Trophoblast cell (in vitro differentiated cells and primary cell): ENCODE data around the gene SRPK2.
"Not testable (repeated sequence)": the region's sequence is repeated elsewhere in the genome, so short reads cannot be mapped to it uniquely, and the experiment has no call there.

Source experiments
- DNase-seq, 2 donors: peaks; one replicate each; pipeline ENCODE4 v3.0.0-alpha.2; 2016
- H2AFZ ChIP-seq: 2 replicates; pipeline ENCODE4 v1.6.1; 2013; ENCODE audit warnings: low read length, moderate library complexity, mild to moderate bottlenecking; ENCODE audit not compliant: insufficient read depth, poor library complexity
- H2AK5ac ChIP-seq: 2 replicates; pipeline ENCODE4 v1.6.1; 2013; ENCODE audit warnings: mild to moderate bottlenecking, low read length
- H2BK120ac ChIP-seq: 2 replicates; pipeline ENCODE4 v1.6.1; 2013; ENCODE audit warnings: low read length, mild to moderate bottlenecking, moderate library complexity; ENCODE audit not compliant: insufficient read depth, poor library complexity
- H2BK12ac ChIP-seq: 2 replicates; pipeline ENCODE4 v1.6.1; 2013; ENCODE audit warnings: mild to moderate bottlenecking, low read length, moderate library complexity
- H2BK5ac ChIP-seq: 2 replicates; pipeline ENCODE4 v1.6.1; 2013; ENCODE audit warnings: low read length, low read depth, moderate library complexity, mild to moderate bottlenecking; ENCODE audit not compliant: poor library complexity
- H3K14ac ChIP-seq: 2 replicates; pipeline ENCODE4 v1.6.1; 2013; ENCODE audit warnings: mild to moderate bottlenecking, low read length
- H3K18ac ChIP-seq: 2 replicates; pipeline ENCODE4 v1.6.1; 2013; ENCODE audit warnings: mild to moderate bottlenecking, low read length
- H3K23ac ChIP-seq: 2 replicates; pipeline ENCODE4 v1.6.1; 2013; ENCODE audit warnings: low read length
- H3K27ac ChIP-seq: 2 replicates; pipeline ENCODE4 v1.5.1; 2013; ENCODE audit warnings: low read depth, mild to moderate bottlenecking, inconsistent platforms, low read length, moderate library complexity
- H3K27me3 ChIP-seq: 2 replicates; pipeline ENCODE4 v1.6.1; 2013; ENCODE audit warnings: inconsistent platforms, mild to moderate bottlenecking, low read length, moderate library complexity; ENCODE audit not compliant: insufficient read depth
- H3K36me3 ChIP-seq, 2 experiments: 1 replicate in 1 of 2; 2 replicates in 1 of 2; pipeline ENCODE4 v1.6.1; 2013; ENCODE audit warnings: low read length in 2 of 2, mild to moderate bottlenecking in 2 of 2, moderate library complexity in 1 of 2; ENCODE audit not compliant: insufficient read depth in 2 of 2, control insufficient read depth in 1 of 2
- H3K4ac ChIP-seq: 2 replicates; pipeline ENCODE4 v1.6.1; 2013; ENCODE audit warnings: low read depth, mild to moderate bottlenecking, low read length, moderate library complexity
- H3K4me1 ChIP-seq, 2 experiments: 1 replicate in 1 of 2; 2 replicates in 1 of 2; pipeline ENCODE4 v1.6.1; 2013; ENCODE audit warnings: low read length in 2 of 2, mild to moderate bottlenecking in 2 of 2, moderate library complexity in 1 of 2; ENCODE audit not compliant: insufficient read depth in 2 of 2, control insufficient read depth in 1 of 2
- H3K4me2 ChIP-seq: 2 replicates; pipeline ENCODE4 v1.6.1; 2013; ENCODE audit warnings: inconsistent platforms, mild to moderate bottlenecking, low read length, moderate library complexity
- H3K4me3 ChIP-seq: 2 replicates; pipeline ENCODE4 v1.5.1; 2013; ENCODE audit warnings: mild to moderate bottlenecking, low read depth, low read length, inconsistent platforms
- H3K79me1 ChIP-seq: one replicate; pipeline ENCODE4 v1.6.1; 2013; ENCODE audit warnings: low read length
- H3K79me2 ChIP-seq: 2 replicates; pipeline ENCODE4 v1.6.1; 2013; ENCODE audit warnings: low read length, mild to moderate bottlenecking; ENCODE audit not compliant: control insufficient read depth, insufficient read depth, poor library complexity
- H3K9ac ChIP-seq: 2 replicates; pipeline ENCODE4 v1.6.1; 2013; ENCODE audit warnings: mild to moderate bottlenecking, low read length
- H3K9me3 ChIP-seq: 2 replicates; pipeline ENCODE4 v1.6.1; 2013; ENCODE audit warnings: low read depth, mild to moderate bottlenecking, control low read depth, inconsistent platforms, low read length; ENCODE audit not compliant: insufficient read depth
- H4K12ac ChIP-seq: 2 replicates; pipeline ENCODE4 v1.6.1; 2013; ENCODE audit warnings: low read depth, mild to moderate bottlenecking, low read length, moderate library complexity
- H4K8ac ChIP-seq: 2 replicates; pipeline ENCODE4 v1.6.1; 2013; ENCODE audit warnings: low read depth, mild to moderate bottlenecking, low read length, moderate library complexity
- H4K91ac ChIP-seq: one replicate; pipeline ENCODE4 v1.6.1; 2013; ENCODE audit warnings: low read depth, mild to moderate bottlenecking, low read length, moderate library complexity
- WGBS: extraction: QIAGEN DNeasy Blood & Tissue Kit; methylation state at CpG from one replicate; pipeline ENCODE4 v1.1.7; 2013; ENCODE audit warnings: missing lambda C conversion rate; ENCODE audit not compliant: insufficient read length, insufficient coverage; ENCODE audit errors: extremely low coverage; 5-methylcytosine and 5-hydroxymethylcytosine counted together

The SRPK2 gene

DNA sequence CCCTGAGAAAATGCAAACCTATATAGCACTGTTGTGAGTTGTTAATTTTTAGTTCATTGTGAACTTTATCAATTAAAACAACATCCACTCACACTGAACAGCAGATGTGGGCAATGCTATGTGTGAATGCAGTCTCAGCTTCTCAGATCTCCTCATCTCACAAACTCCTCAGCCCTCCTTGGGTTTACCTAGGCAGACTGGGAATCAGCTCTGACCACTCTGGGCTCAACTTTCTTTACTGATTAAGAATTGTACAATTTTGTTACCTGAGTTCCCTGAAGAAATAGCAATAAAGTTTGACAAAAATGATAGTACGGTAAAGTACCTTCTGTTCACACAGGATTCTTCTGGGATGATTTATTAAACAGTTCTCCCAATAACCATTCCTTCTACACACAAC is 124.0 kb downstream of the SRPK2 start:
- H3K23ac ChIP-seq = no peak overlapping the region
- no CpG with 5 or more reads among the region's 1 CpG for WGBS
- H2AK5ac ChIP-seq = no peak overlapping the region
- no peak overlapping the region for H4K8ac ChIP-seq
- H3K27ac ChIP-seq = no peak overlapping the region
- H3K4ac ChIP-seq = no peak overlapping the region
- H3K4me3 ChIP-seq = no peak overlapping the region
- no peak for DNase-seq
- H3K4me1 ChIP-seq = no peaks in the 10 kb centered on the region
- no peak overlapping the region for H3K18ac ChIP-seq
- no peaks in the 10 kb centered on the region for H3K79me1 ChIP-seq
- H3K36me3 ChIP-seq = no peaks in the 10 kb centered on the region
- H3K27me3 ChIP-seq = no peaks in the 10 kb centered on the region
- no peak overlapping the region for H3K9ac ChIP-seq
- H3K14ac ChIP-seq = no peak overlapping the region
- no peak overlapping the region for H3K4me2 ChIP-seq
- no peaks in the 10 kb centered on the region for H3K9me3 ChIP-seq
- no peak overlapping the region for H2BK12ac ChIP-seq
- H2BK5ac ChIP-seq = no peak overlapping the region
- no peak overlapping the region for H4K12ac ChIP-seq
- H2AFZ ChIP-seq = no peak overlapping the region
- H2BK120ac ChIP-seq = no peak overlapping the region
- no peak overlapping the region for H4K91ac ChIP-seq
- no peaks in the 10 kb centered on the region for H3K79me2 ChIP-seq

DNA sequence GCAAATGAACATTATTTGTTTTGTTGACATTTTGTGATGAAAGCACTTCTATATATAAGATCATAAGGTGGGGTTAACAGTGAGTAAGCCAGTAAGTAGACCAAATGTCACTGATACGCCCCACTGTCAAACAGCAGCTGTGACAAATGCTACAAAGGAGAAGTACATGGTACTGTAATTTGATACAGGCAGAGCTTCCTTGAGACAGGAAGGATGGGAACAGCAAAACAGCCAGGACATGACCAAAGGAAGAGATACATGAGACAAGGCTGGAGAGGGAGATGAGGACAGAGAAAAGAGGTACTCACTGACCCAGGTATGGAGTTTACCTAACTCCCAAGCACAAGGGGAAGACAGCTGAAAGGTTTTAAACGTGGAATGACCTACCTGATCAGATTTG is 127.0 kb downstream of the SRPK2 start:
- no peak overlapping the region for H2BK5ac ChIP-seq
- H3K9ac ChIP-seq = no peak overlapping the region
- no peaks in the 10 kb centered on the region for H3K36me3 ChIP-seq

DNA sequence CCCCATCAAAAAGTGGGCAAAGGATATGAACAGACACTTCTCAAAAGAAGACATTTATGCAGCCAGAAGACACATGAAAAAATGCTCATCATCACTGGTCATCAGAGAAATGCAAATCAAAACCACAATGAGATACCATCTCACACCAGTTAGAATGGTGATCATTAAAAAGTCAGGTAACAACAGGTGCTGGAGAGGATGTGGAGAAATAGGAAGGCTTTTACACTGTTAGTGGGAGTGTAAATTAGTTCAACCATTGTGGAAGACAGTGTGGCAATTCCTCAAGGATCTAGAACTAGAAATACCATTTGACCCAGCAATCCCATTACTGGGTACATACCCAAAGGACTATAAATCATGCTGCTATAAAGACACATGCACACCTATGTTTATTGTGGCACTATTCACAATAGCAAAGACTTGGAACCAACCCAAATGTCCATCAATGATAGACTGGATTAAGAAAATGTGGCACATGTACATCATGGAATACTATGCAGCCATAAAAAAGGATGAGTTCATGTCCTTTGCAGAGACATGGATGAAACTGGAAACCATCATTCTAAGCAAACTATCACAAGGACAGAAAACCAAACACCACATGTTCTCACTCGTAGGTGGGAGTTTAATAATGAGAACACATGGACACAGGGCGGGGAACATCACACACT is 128.4 kb downstream of the SRPK2 start:
- not testable (repeated sequence) for H3K9ac ChIP-seq, H2AFZ ChIP-seq, H3K4ac ChIP-seq, H3K14ac ChIP-seq, H2BK5ac ChIP-seq, H3K36me3 ChIP-seq, H3K27ac ChIP-seq, H4K91ac ChIP-seq, H3K23ac ChIP-seq, DNase-seq, H3K79me2 ChIP-seq, H3K4me2 ChIP-seq, H3K18ac ChIP-seq, H4K8ac ChIP-seq, H3K4me1 ChIP-seq, H2BK120ac ChIP-seq, H3K9me3 ChIP-seq, H3K4me3 ChIP-seq, H3K79me1 ChIP-seq, H2BK12ac ChIP-seq, H4K12ac ChIP-seq, H3K27me3 ChIP-seq, H2AK5ac ChIP-seq
- no CpG with 5 or more reads among the region's 2 CpGs for WGBS

More for the DNA sequence above, 127.0 kb downstream of the SRPK2 start:
- no peak overlapping the region for H3K27ac ChIP-seq
- no peak overlapping the region for H3K4ac ChIP-seq
- H3K23ac ChIP-seq = no peak overlapping the region
- H3K79me2 ChIP-seq = no peaks in the 10 kb centered on the region
- H3K9me3 ChIP-seq = no peaks in the 10 kb centered on the region
- no peak overlapping the region for H2AK5ac ChIP-seq
- no peak overlapping the region for H4K12ac ChIP-seq
- H2BK12ac ChIP-seq = no peak overlapping the region
- H4K91ac ChIP-seq = no peak overlapping the region
- no peaks in the 10 kb centered on the region for H3K27me3 ChIP-seq
- WGBS = no CpG with 5 or more reads among the region's 2 CpGs
- H3K14ac ChIP-seq = no peak overlapping the region
- H2AFZ ChIP-seq = no peak overlapping the region
- H3K4me1 ChIP-seq = no peaks in the 10 kb centered on the region
- H2BK120ac ChIP-seq = no peak overlapping the region
- no peak overlapping the region for H4K8ac ChIP-seq
- no peak overlapping the region for H3K4me2 ChIP-seq
- DNase-seq = no peak
- H3K18ac ChIP-seq = no peak overlapping the region
- H3K4me3 ChIP-seq = no peak overlapping the region
- H3K79me1 ChIP-seq = no peaks in the 10 kb centered on the region

DNA sequence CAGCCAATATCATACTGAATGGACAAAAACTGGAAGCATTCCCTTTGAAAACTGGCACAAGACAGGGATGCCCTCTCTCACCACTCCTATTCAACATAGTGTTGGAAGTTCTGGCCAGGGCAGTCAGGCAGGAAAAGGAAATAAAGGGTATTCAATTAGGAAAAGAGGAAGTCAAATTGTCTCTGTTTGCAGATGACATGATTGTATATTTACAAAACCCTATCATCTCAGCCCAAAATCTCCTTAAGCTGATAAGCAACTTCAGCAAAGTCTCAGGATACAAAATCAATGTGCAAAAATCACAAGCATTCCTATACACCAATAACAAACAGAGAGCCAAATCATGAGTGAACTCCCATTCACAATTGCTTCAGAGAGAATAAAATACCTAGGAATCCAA is 129.8 kb downstream of the SRPK2 start:
- not testable (repeated sequence) for H2AK5ac ChIP-seq, DNase-seq, H3K4ac ChIP-seq, H3K14ac ChIP-seq, H3K4me2 ChIP-seq, H2BK12ac ChIP-seq, H3K4me3 ChIP-seq, H2BK120ac ChIP-seq, H3K27me3 ChIP-seq, H3K18ac ChIP-seq, H4K12ac ChIP-seq, H3K9me3 ChIP-seq, H3K27ac ChIP-seq, H4K8ac ChIP-seq, H3K79me2 ChIP-seq, H4K91ac ChIP-seq, H2BK5ac ChIP-seq, H3K4me1 ChIP-seq, H2AFZ ChIP-seq, H3K23ac ChIP-seq, H3K9ac ChIP-seq, H3K79me1 ChIP-seq, H3K36me3 ChIP-seq
